ENCODE measurements around the gene MYB.

Gene MYB

GRCh38 chr6:135268263-135268662 is 87.2 kb downstream of the MYB start:
- no peaks in the 10 kb centered on the region for H3K9me3 ChIP-seq (ENCODE audit: control insufficient read depth, insufficient read depth, low read depth, low read length)
- no peak overlapping the region for H3K4me3 ChIP-seq (ENCODE audit: low read depth, low read length)
- no peaks in the 10 kb centered on the region for H3K4me1 ChIP-seq (ENCODE audit: control insufficient read depth, insufficient read depth, low read length)
- H3K27ac ChIP-seq (ENCODE audit: extremely low read depth, low read depth, low read length), result no peak overlapping the region
- H3K36me3 ChIP-seq (ENCODE audit: control insufficient read depth in 2 of 2, insufficient read depth in 1 of 2, low read length in 2 of 2), result no peaks in the 10 kb centered on the region
- CTCF ChIA-PET, result interaction anchor here (0.5 to 1.0 kb wide), 4 partner anchors 10 to 297 kb away, joined by 3 read pairs; no protein-coding TSS in a partner anchor
- no peak for TF ChIP-seq ZBTB21 (tag by site-specific recombination; IDR thresholded peaks at IDR 0.05)
- TF ChIP-seq ZNF223 (tag by site-specific recombination; IDR thresholded peaks at IDR 0.05), result no peak
- TF ChIP-seq ZNF148 (tag by site-specific recombination; IDR thresholded peaks at IDR 0.05; ENCODE audit: borderline replicate concordance), result no peak
- TF ChIP-seq KLF7 (tag by site-specific recombination; IDR thresholded peaks at IDR 0.05; ENCODE audit: borderline replicate concordance), result no peak
- POLR2A ChIA-PET, result interaction anchor here (0.7 kb wide), 1 partner anchor 77 kb away, joined by 4 read pairs; no protein-coding TSS in a partner anchor

GRCh38 chr6:135268740-135269139 is 87.6 kb downstream of the MYB start:
- Histone ChIP-seq H3K4me1 (ENCODE audit: control insufficient read depth, insufficient read depth, low read length) (no peaks in the 10 kb centered on the region), H3K9me3 (ENCODE audit: control insufficient read depth, insufficient read depth, low read depth, low read length) (no peaks in the 10 kb centered on the region), H3K36me3 (ENCODE audit: control insufficient read depth in 2 of 2, insufficient read depth in 1 of 2, low read length in 2 of 2) (no peaks in the 10 kb centered on the region), H3K4me3 (ENCODE audit: low read depth, low read length) (no peak overlapping the region), H3K27ac (ENCODE audit: extremely low read depth, low read depth, low read length) (no peak overlapping the region)
- ChIA-PET POLR2A (no interaction called here), CTCF (interaction anchor here (0.6 to 1.0 kb wide), 2 partner anchors 9 to 228 kb away, joined by 3 read pairs; no protein-coding TSS in a partner anchor)
- TF ChIP-seq YY2 (tag by site-specific recombination; IDR thresholded peaks at IDR 0.05) (no peak), ZNF513 (tag by site-specific recombination; IDR thresholded peaks at IDR 0.05) (no peak), ZNF843 (tag by site-specific recombination; IDR thresholded peaks at IDR 0.05) (no peak), ZNF19 (tag by site-specific recombination; IDR thresholded peaks at IDR 0.05; ENCODE audit: low read depth) (no peak), HIC1 (tag by site-specific recombination; IDR thresholded peaks at IDR 0.05) (no peak), ZIC2 (tag by site-specific recombination; IDR thresholded peaks at IDR 0.05) (no peak), PRDM10 (tag by site-specific recombination; IDR thresholded peaks at IDR 0.05) (no peak), ZNF341 (tag by site-specific recombination; IDR thresholded peaks at IDR 0.05; ENCODE audit: low read depth) (no peak), ZFP37 (tag by site-specific recombination; IDR thresholded peaks at IDR 0.05) (no peak), ZNF791 (tag by site-specific recombination; IDR thresholded peaks at IDR 0.05) (no peak), ZFP3 (tag by site-specific recombination; IDR thresholded peaks at IDR 0.05; ENCODE audit: low read depth) (no peak), ZNF311 (tag by site-specific recombination; IDR thresholded peaks at IDR 0.05; ENCODE audit: borderline replicate concordance) (no peak), ZNF529 (tag by site-specific recombination; IDR thresholded peaks at IDR 0.05; ENCODE audit: insufficient replicate concordance) (no peak), ZNF624 (tag by site-specific recombination; IDR thresholded peaks at IDR 0.05) (no peak), ZNF558 (tag by site-specific recombination; IDR thresholded peaks at IDR 0.05) (no peak), ZNF391 (tag by site-specific recombination; IDR thresholded peaks at IDR 0.05; ENCODE audit: borderline replicate concordance, low read depth) (no peak), ZBTB21 (tag by site-specific recombination; IDR thresholded peaks at IDR 0.05) (no peak)

Data from HEK293 (cell line).